Bronchial epithelial cell (primary cell): ENCODE data around the gene BTN2A1. TPM values are rescaled to one million over a fixed set of nuclear protein-coding genes. Genes with fewer than 3 reads are reported as not detected.

Experiments used
- DNase-seq: peaks from one replicate; pipeline ENCODE4 v3.0.0-alpha.2; 2010; ENCODE audit warnings: low read depth
- FAIRE-seq: peaks from 2 replicates; lab custom pipeline; 2011; peaks lifted over from hg19 to GRCh38; lab: Jason Lieb, UNC
- H3K27me3 ChIP-seq: 2 replicates; pipeline ENCODE4 v1.5.1; 2011; ENCODE audit warnings: low read length; ENCODE audit not compliant: control insufficient read depth, insufficient read depth
- H3K36me3 ChIP-seq: 2 replicates; pipeline ENCODE4 v1.5.1; 2011; ENCODE audit warnings: low read length; ENCODE audit not compliant: control insufficient read depth, insufficient read depth
- H3K4me3 ChIP-seq: 2 replicates; pipeline ENCODE4 v1.5.1; 2011; ENCODE audit warnings: mild to moderate bottlenecking, low read depth, low read length, control low read depth
- CTCF ChIP-seq: IDR thresholded peaks from 2 replicates; pipeline ENCODE4 v1.5.1; 2011; ENCODE audit warnings: mild to moderate bottlenecking, moderate library complexity, low read length, control low read depth, inconsistent platforms; ENCODE audit not compliant: insufficient read depth, severe bottlenecking
- total RNA-seq: library from RNA; depleted of rRNA; stranded (reverse); fragments of >200 nt; gene quantifications from 2 replicates; pipeline ENCODE4 v1.2.1, GENCODE V29; 2014

BTN2A1 gene
- total RNA-seq, 1 donor from 2014 or later: 5.3 TPM

GRCh38 chr6:26438000-26438399, 19.8 kb upstream of the BTN2A1 start:
- Histone ChIP-seq H3K36me3 (no peaks in the 10 kb centered on the region), H3K4me3 (no peak overlapping the region), H3K27me3 (no peaks in the 10 kb centered on the region)
- FAIRE-seq: no peak
- TF ChIP-seq CTCF: no peak
- no peak for DNase-seq

- Histone ChIP-seq H3K27me3 (no peaks in the 10 kb centered on the region), H3K4me3 (peak overlapping the region; percentile 51), H3K36me3 (no peaks in the 10 kb centered on the region)
- DNase-seq (peak; percentile 90), FAIRE-seq (no peak)
- TF ChIP-seq CTCF: no peak
Observed at GRCh38 chr6:26439151-26440125, 18.3 kb upstream of the BTN2A1 start.

GRCh38 chr6:26440977-26441358, 16.8 kb upstream of the BTN2A1 start:
- Histone ChIP-seq H3K36me3 (no peaks in the 10 kb centered on the region), H3K4me3 (peak overlapping the region; percentile 51), H3K27me3 (no peaks in the 10 kb centered on the region)
- DNase-seq (no peak), FAIRE-seq (no peak)
- no peak for TF ChIP-seq CTCF

GRCh38 chr6:26441977-26442376, 15.8 kb upstream of the BTN2A1 start:
- TF ChIP-seq CTCF: no peak
- Histone ChIP-seq H3K27me3 (no peaks in the 10 kb centered on the region), H3K4me3 (no peak overlapping the region), H3K36me3 (no peaks in the 10 kb centered on the region)
- FAIRE-seq (no peak), DNase-seq (no peak)

- Histone ChIP-seq H3K36me3 (no peaks in the 10 kb centered on the region), H3K4me3 (no peak overlapping the region), H3K27me3 (no peaks in the 10 kb centered on the region)
- DNase-seq (no peak), FAIRE-seq (no peak)
- no peak for TF ChIP-seq CTCF
Observed at GRCh38 chr6:26445934-26446667, 11.7 kb upstream of the BTN2A1 start.
